Fibroblast of skin of scalp (primary cell): Measurements from ENCODE around the gene SEC11A.
A peak's percentile ranks its signal among the peaks of the same experiment; 100 is the strongest.

Experiments used
- DNase-seq: peaks from one replicate; pipeline ENCODE4 v3.0.0-alpha.2; 2013

Gene SEC11A

DNA sequence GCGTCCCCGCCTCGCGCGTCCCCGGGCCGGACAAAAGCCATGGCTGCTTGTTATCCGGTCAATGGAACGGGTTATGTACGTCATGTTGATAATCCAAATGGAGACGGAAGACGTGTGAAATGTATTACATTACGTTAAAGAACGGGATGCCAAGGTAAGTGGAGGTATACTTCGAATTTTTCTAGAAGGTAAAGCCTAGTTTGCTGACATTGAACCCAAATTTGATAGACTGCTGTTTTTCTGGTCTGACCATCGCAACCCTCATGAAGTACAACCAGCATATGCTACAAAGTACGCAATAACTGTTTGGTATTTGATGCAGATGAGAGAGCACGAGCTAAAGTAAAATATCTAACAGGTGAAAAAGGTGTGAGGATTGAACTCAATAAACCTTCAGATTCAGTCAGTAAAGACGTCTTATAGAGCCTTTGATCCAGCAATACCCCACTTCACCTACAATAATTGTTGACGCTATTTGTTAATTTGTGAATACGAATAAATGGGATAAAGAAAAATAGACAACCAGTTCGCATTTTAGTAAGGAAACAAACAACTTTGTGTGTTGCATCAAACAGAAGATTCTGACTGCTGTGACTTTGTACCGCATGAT is 81.6 kb downstream of the SEC11A start:
- DNase-seq: no peak

DNA sequence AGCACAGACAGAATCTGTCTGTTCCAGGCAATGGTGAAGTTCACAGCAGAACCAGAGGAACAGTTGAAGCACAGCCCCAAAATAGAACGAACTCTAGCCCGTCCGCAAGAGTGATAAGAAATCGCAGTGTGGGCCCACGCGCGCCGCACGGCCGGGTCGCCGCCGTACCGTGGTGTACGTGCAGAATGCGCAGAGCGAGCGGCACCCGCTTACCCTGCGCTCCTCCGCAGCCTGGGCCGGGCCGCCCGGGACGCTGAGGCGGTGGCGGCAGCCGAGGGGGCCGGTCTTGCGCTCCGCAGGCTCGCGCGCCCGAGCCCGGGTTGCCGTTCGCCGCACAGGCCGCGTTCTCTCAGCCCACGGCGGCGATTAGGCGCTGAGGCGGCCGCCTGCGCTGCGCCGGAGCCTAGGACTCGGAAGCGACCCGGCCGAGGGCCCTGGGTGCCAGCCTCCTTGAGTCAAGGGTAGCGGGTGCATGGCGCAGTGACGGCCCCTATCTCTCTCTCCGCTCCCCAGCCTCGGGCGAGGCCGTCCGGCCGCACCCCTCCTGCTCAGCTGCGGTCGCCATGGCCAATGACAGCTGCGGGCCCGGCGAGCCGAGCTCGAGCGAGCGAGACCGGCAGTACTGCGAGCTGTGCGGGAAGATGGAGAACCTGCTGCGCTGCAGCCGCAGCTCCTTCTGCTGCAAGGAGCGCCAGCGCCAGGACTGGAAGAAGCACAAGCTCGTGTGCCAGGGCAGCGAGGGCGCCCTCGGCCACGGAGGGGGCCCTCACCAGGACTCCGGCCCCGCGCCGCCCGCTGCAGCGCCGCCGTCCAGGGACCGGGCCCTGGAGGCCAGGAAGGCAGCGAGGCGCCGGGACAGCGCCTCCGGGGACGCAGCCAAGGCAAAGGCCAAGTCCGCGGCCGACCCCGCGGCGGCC is 82.4 kb downstream of the SEC11A start:
- peak; percentile 77 for DNase-seq

DNA sequence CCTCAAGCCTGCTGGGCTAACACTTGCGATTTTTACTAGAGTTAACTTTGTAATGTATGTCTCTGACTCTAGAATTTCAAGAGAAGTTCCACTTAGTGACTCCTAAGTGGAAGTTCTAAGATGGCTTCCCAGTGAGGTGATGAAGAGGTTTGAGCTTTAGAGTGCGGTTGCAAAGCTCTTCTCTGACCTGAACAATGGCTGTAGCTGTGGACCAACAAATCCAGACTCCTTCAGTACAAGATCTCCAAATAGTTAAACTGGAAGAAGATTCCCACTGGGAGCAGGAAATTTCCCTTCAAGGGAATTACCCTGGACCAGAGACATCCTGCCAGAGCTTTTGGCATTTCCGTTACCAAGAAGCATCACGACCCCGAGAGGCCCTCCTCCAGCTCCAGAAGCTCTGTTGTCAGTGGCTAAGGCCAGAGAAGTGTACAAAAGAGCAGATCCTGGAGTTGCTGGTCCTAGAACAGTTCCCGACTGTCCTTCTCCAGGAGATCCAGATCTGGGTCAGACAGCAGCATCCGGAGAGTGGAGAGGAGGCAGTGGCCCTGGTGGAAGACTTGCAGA is 84.2 kb downstream of the SEC11A start:
- peak; percentile 12 for DNase-seq

DNA sequence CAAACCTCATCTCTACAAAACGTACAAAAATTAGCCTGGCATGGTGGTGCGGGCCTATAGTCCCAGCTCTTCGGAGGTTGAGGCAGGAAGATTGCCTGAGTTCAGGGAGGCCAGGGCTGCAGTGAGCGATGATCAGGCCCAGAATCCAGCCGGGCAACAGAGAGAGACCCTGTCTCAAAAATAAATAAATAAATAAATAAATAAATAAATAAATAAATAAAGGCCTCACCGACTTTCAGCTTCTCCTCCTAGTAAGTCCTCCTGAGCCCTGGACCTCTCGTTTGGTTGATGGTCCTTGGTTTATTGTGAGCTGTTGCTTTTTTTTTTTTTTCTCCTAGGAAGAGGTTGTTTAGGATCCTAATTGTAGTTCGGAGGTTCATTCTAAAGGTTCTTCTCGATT is 86.9 kb downstream of the SEC11A start:
- no peak for DNase-seq

DNA sequence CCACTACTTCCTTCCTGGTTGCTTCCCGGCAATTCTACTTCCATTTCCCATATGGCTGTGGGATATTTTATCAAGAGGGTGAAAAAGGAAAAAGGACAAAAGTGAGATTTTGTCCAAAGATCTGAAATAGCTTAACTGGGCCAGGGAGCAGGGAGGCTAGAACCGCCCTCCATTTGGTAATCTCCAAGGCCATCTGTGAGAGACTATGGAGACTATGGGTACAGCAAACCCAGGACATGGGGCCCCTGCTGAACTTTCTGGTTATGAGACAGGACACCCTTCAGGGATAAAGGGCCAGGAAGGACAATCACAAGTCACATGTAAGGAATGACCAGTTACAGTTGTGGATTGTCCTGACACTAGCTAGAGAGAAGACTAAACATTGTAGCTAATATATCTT is 90.8 kb downstream of the SEC11A start:
- DNase-seq: no peak

DNA sequence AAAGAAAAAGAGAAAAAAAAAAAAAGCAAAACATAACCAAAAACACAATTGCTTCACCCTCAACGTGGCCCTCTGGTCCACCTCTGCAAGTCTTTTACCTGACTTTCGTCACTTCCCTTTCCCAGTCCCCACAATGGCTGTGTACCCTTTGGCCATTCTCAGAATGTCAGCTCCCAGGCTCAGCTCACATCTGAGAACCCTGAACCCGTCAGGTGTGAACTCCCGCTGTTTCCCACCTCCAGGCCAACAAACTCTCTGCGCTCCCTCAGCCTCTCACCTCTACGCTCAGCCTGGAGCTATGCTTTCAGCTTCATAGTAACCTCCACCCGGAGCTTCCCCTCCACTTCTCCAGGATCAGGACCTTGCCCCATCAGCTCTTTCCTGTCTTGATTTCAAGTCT is 91.6 kb downstream of the SEC11A start:
- no peak for DNase-seq

DNA sequence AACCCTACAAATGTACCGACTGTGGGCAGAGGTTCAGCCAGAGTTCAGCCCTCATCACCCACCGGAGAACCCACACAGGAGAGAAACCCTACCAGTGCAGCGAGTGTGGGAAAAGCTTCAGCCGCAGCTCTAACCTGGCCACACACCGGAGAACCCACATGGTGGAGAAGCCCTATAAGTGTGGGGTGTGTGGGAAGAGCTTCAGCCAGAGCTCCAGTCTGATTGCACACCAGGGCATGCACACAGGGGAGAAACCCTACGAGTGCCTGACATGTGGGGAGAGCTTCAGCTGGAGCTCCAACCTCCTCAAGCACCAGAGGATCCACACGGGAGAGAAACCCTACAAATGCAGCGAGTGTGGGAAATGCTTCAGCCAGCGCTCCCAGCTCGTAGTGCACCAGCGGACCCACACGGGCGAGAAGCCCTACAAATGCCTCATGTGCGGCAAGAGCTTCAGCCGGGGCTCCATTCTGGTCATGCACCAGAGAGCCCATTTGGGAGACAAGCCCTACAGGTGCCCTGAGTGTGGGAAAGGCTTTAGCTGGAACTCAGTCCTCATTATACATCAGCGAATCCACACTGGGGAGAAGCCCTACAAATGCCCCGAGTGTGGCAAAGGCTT is 94.5 kb downstream of the SEC11A start:
- DNase-seq: no peak

DNA sequence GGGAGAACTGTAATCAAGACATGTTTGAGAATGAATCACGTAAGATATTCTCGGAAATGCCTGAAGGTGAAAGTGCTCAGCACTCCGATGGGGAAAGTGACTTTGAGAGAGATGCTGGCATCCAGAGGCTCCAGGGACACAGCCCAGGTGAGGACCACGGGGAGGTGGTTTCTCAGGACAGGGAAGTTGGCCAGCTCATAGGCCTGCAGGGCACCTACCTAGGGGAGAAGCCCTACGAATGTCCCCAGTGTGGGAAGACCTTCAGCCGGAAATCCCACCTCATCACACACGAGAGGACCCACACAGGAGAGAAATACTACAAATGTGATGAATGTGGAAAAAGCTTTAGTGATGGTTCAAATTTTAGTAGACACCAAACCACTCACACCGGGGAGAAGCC is 95.3 kb downstream of the SEC11A start:
- DNase-seq: no peak
